ENCODE measurements around the gene KL. TPM values are rescaled to one million over a fixed set of nuclear protein-coding genes. Genes with fewer than 3 reads are reported as not detected.

Gene KL
- polyA plus RNA-seq, 10 donors, result 2.0 to 3.4 (median 2.6) TPM

DNA sequence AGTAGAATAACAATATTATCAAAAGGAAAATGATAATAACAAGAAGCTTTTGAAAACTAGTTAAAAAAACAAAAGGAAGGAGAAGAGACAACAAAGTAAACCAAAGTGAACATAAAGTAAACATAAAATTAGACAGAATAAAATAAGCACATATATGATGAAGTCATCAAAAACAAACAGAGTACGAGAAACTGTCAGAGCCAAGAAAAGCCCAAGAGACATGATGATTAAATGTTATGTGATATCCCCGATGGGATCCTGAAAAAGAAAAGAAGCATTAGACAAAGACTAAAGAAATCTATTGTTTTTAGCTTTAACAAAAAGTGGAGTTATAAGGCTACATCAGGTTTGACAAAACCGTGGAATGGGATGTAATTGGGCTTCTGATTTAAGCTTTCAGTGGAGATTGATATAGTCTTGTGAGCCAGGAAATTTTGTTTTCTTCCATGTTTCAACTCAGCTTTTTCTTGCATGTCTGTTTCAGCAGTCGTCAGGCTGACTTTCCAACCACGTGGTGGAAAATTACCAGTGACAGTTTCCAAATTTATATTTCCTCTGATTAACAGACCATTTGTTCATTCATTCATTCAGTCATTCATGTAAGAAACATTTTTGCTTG, 64.9 kb downstream of the KL start:
- peak; percentile 37 to 85 (median 52) for DNase-seq

DNA sequence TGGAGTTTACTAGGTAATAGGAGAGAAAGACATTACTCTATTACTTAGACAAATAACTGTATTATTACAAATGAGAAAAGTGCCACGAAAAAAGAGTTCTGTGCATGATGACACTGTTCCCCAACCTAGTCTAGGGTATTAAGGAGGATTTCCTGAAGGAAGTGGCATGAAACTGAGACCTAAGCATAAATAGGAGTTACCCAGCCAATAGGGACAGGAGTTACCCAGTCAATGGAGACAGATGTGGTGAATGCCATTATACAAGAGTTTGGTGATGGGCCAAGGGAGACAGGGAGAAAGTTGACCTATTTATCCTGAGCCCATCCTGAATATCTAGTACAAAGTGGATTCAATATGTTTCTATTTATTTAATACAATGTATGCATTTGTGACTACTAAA, 65.4 kb downstream of the KL start:
- no peak for DNase-seq

DNA sequence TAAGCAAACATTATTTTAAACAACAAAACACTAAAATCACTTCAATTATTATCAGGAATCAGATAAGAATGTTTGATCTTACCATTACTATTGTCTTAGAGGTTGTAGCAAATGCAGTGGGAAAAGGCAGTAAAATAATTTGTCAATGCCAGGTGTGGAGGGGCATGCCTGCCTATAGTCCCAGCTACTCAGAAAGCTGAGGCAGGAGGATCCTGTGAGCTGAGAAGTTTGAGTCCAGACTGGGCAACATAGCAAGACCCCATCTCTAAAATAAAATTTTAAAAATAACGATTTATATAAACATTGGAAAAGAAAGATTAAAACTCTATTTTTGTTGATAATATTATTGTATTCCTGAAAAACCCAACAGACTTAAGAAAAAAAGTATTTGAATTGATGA, 66.8 kb downstream of the KL start:
- DNase-seq, result no peak

DNA sequence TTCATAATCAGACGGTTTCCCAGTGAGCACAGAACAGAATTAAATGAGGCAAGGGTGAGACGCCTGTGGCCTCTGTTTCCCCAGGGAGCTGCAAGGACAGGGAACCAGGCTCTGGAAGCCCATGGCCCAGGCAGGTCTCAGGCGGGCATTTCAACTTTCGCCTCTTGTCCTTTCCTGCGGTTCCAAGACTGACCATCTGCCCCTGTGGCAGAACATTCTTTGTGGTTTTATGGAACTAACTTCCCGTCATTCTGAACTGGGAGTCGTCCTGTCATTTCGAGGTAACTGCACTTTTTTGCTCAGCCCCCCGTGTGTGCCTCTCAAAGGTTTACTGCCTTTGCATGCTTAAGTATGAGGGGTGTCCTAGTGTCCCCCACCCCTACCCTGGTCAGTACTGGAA, 70.9 kb downstream of the KL start:
- DNase-seq, result no peak

DNA sequence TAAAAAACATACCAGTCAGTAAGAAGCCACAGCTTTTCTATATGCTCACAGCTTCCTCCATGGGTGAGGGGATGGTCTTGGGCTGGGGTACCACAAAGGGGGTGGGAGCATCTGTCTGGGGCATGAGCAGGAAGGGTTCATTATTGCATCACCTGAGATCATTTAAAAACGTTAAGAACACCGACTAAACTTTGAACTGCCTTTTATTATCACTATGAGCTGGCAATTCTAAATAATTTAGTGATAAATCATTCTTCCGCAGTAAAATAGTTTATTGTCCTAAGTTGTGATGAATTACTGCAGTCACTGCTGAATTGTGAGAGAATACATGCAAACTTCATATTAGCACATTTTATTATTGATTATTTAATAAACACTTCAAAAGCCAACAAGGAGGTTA, 71.6 kb downstream of the KL start:
- no peak for DNase-seq

DNA sequence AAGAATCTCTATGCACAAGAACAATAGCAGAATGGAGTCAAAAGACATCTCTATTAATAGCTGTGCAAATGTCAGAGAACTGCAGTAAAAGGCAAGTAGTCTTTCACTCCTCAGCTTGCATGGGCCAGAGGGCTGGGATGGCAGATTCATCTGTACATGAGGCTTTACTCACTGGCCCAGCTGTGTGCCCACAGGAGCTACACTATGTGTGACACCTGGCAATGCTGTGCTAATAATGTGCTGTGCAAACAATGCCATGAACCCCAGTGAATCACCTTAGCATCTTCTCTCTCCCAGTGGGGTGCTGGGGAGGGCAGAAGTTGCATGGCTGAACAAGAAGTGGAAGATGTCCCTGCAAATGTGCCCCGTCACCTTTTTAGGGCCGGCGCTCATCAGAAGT, 73.1 kb downstream of the KL start:
- no peak for DNase-seq

DNA sequence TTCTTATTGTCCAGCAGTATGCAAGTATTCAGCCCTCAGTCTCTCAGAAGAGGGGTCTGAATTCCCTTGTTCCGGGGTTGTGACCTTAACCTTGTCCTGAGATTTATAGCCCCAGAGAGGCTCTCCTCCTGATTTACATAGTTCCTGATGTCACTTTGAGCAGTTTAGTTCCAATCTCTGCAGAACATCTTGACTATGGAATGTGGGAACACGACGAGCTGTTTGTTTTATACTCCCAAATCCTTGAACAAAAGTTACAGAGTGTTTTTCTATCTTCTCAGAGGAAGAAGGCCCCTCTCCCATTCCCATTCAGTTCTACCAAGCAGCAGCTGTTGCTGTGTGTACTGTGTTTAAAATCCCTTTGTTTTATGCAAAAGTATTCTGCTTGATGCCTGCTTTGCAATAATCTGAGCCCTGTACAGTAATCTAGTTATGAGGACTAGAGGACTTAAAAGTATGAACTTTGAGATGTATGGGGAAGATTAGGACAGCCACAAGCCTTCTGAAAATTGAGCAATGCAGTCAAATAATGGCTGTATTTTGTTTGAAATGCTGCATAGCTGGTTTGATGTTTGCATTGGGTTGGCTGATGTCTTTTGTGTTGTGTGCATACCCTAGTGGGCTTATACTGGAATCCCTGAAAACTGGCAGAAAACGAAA, 74.7 kb downstream of the KL start:
- no peak for DNase-seq

DNA sequence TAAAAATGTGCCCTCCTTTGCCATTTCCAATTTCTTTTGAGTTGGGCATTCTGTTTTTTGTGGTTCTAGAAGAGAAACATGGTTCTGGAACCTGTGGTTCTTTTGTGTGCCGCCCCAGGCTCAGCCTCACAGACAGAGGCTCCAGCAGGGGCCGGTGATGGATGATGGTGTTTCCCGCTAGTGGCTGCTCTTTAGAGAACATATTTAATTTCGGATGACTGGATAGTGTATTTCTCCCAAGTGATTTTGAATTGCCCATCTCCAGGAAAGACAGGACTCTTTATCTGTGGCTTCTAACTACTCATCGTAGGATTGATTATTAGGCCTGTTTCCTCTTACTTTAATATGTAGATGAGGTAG, 75.2 kb downstream of the KL start:
- no peak for DNase-seq

DNA sequence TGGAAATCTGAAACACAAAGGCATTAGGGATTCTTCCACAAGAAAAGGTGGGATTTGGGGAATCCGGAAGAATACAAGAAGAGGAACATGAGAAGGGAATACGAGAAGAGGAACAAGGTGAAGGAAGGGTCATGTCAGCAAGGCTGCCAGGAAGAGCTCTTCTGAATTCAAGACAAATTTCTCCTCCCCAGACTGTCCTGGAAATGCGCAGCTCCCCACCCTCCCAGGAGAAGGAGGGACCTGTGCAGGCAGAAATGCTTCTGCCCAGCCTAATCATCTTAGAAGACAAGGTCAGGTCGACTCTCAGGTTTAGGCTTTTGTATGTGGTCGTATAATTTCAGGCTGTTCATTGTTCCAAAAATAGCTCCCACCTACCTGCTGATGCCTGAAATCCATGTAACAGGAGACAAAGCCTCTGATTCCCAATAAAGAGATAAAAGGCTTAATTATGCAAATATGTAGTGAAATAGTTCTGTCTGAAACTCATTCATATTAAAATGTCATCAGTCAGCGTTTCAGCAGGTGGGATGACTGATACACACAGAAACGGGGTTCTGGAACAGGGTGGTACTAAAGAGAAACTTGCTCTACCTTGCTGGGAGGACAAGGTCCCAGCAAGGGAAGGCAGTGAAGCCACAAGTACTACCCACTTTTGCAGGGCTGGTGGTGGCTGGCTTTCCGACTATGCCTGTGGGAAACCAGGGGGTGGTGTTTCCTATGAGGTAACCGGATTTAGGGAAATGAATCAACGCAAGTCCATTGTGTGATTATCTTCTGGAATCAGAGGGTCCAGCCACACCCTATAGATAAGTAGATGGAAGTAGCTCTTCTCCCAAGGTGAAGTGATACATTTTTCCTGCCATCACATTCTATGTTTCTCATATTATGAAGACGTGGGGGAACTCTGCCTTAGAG, 76.1 kb downstream of the KL start:
- DNase-seq, result no peak

DNA sequence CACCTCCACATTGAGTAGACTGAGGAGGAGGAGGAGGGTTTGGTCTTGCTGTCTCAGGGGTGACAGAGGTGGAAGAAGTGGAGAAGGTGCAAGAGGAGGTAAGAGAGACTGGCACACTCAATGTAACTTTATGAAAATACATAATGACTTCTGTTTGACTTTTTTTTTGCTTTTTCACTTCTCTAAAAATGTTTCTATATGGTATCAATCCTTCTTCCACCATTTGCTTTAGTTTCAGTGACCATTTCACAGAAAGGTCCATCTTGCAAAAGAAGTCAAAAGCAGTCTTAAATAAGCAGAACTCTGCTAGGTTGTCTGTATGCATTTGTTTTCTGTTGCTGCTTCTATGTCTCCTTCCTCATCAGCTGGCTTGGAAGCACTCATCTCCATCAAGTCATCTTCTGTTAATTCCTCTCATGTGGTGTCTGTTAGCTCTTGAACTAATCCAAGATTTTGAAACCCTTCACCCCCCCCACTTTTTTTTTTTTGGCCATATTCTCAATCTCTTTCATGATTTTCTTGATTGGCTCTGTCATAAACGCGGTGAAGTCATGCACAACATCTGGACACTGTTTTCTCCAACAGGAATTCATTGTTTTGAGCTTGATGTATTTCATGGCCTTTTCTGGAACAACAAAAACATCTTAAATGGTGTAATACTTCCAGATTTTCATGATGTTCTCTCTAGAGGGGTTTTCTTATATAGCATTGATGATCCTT, 80.8 kb downstream of the KL start:
- peak in 1 of 3 donors; percentile 57 for DNase-seq

DNA sequence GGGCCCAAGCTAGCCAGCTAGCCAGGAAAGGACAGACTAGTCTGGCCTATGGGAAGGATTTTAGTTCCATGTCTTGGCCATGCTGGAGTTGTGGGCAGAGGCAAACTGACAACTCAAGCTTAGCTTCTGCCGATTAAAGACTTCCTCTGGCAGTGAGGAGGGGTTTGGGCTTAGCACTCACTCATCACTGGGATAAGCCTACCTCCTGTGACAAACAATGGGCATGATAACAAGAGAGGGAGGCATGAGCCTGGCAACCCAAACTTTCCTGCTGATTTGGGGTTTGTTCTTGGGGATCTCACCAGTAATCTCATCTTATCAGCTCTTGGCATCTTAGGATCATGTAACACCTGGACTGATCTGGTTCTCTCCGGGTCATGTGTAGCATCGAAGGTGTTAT, 83.6 kb downstream of the KL start:
- no peak for DNase-seq

DNA sequence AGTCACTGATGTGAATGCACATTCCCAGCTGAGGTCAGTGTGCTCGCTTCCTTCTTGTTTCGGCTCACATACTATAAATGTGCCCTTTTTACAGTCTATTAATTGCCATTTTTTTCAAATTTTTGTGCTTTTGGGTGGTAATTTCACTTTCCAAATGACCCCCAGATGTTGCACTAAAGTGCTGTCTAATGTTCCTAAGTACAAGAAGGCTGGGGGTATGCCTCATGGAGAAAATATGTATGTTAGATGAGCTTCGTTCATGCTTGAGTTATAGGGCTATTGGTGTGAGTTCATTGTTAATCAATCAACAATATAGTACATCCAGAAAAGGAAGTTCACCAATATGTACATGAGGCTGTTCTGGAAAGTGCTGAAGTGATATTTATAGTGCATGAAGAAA, 84.7 kb downstream of the KL start:
- DNase-seq, result no peak

DNA sequence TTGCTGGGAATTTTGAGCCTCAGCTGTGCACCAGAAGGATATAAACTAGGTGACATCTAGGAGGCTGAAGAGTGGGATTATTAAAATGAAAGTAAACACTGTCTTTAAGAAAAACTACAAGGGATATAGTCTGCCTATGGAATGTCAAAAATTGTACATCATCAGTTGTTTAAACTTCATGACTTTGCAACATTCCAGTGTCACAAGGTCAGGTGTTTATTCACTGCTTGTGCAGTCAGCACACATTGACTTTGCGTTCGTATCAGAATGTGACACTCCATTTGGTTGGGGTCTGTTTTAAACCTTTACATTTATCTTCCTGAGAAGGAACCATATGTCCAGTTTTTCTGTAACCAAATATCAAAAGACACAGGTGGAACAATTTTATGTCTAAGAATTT, 85.6 kb downstream of the KL start:
- no peak for DNase-seq

DNA sequence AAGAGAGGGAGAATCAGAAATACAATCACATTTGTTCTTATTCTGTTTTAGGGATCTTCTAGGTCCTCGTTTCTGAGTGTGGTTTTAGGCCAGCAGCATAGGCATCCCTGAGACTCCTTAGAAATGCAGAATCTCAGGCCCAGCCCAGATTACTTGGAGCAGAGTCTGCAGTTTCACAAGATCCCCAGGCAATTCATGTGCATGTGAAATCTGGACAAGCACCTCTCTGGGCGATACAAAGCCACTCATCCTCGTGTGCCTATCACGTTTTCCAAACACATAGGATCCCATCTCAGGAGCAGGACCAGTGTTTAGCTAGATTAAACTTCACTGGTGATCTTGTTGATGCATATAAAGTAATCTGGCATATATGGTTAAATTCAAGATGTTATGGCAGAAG, 87.2 kb downstream of the KL start:
- no peak for DNase-seq

DNA sequence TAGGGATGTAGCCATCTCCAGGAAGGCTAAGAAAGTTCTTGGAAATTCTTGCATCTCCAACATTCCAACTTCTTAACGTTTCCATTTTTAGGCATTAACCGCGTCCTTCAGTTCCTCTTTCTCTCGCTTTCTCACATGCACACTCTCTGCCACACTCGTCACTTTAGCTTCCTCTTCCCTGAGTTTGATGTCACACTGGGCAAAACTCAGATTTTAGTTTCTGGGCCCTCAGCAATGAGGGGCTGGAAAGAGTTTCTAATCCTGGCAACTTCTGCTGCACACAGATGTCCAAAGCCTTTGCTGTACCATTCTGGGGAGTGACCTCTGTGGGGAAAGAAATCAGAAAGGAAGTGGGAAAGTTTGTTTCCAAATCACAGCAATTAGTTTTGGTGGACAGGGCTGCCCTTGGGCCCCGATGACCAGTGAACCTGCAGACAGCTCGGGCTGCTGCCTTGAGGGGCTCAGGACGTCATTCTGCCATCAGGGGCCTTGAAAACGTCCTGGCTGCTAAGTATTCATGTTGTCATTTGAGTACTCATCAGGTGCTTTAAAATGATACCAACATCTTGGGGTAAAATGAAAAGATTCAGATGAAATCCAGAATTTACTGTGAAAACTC, 89.3 kb downstream of the KL start:
- DNase-seq, result peak in 1 of 3 donors; percentile 39

DNA sequence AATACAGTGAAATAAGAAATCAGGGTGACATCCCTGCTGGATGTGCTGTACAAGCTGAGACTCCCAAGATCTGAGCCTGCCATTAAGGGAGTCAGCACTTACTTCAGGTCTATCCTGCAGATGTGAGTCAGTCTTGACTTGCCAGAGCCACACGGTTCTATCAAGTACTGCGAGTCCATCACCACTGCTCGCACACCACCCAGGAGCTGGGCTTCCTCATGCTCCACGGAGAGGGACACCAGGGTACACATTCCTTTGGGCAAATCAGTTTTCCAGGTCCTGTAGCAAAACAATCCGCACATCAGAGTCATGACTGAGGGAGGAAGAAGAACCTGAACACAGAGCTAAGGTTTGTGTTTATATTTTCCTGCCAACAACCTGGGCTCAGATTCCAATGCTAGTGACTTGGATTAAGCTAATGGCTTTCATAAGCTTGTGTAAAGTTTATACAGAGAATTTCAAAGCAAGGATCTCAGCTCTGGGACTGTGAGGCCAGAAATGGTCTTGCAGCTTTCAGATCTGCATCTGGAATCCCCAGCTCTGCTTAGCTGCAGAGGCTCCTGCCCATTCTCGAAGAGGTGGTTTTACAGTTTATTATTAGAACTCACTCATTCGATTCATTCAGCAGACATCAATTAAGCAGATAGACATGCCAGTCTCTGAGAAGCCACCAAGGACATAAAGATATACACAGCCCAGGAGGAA, 90.6 kb downstream of the KL start:
- DNase-seq, result no peak

DNA sequence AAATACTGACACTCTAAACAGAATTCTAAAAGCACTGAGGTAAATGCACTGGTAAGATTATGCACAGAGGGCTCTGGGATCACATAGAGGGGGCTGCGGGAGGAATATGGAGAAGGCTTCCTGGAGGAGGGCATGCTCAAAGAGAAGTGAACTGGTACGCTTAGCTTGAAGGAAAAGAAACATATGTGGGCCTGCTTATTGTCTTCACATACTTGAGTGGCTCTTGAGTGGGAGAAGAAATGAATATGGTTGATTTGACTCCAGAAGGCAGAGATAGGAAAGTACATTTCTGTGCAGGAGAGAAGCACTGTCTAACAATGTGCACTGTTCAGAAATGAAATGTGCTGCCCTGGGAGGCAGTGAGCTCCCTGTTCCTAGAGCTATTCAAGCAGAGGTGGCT, 91.1 kb downstream of the KL start:
- DNase-seq, result no peak

DNA sequence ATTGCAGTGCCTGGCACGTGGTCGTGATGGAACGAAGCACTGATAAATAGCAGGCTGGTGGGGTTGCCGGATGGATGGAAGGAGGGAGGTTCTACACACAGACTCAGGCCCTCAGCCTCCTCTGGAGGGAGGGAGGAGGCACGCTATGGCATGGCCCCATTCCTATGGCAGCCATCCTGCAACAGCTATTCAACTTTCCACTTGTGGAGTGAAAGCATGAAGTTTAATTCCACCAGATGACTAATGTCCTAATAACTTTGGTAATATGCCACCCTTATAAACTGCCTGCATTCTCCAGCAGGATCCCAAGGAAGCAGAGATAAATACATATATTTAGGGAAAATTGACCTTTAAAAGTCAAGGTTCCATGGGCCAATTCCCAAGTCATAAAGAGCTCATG, 92.4 kb downstream of the KL start:
- DNase-seq, result no peak

DNA sequence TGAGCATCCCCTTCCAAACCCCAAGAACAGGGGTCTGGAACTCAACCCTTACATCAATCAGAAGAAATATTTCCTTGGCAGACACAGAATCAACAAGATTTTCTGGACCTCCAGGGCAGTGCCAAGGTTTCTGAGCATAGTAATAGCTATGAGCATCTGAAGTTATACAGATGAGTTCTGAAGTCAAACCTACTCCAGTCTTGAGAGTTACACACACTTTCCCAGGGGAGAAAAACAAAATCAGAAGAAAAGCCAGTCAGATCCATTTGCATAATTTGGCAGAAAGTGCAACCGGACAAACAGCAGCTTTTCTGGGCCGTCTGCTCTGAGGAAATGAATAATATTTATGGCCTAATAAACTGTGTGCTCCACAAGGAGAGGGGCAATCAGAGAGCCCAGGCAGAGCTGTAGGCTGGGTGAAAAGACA, 93.1 kb downstream of the KL start:
- DNase-seq, result peak in 1 of 3 donors; percentile 42

DNA sequence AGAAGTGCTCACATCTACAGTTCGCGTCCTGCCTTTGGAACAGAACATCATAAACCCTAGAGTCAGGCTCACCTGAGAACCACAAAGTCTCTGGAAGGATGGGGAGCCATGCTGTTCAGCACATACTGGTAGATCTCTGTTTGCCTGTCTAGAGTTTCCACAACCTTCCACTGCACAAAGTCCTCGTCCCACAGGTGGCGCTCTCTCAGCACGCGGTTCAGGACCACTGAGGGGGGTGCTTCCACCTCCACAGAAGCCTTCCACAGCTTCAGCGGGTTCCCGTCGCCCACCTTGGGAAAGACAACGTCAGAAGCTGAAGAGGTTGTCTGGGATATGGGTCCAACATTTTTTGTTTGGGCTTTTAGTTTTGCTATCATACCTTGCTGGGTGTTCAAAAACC, 93.6 kb downstream of the KL start:
- no peak for DNase-seq

DNA sequence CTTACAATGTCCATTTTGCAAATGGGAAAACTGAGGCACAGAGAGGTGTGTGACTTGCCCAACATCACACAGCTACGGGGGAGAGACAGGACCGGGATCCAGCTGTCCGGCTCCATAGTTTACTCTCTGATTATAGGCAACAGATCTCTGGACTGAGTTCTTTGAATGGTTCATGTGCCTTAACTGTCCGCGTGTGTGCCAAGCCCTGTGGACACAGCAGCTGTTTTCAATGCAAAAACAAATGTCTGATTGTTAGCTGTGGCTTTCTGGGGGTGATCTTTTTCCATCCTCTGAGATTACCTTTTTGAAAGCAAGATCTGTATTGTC, 94.1 kb downstream of the KL start:
- DNase-seq, result no peak

All from muscle of back (tissue), 11 donors.